Esophagus muscularis mucosa (tissue), 4 donors: ENCODE results near the gene DUOXA1. TPM values are rescaled to one million over a fixed set of nuclear protein-coding genes. Genes with fewer than 3 reads are reported as not detected.

Experiments used
- DNase-seq: peaks from one replicate; pipeline ENCODE4 v3.0.0-alpha.2; 2017; ENCODE audit errors: extremely low spot score
- H3K27ac ChIP-seq, 4 donors: fragments of 200-600 bp; sonication (generic); replicated peaks in 1 of 4; 1 replicate in 3 of 4; 2 replicates in 1 of 4; pipeline ENCODE4 v1.5.1; 2016 to 2019; ENCODE audit warnings: mild to moderate bottlenecking in 1 of 4
- H3K27me3 ChIP-seq, 4 donors: fragments of 200-600 bp; sonication (generic); one replicate each; pipeline versions ENCODE4 v1.5.1 to v1.6.0; 2016 to 2019
- H3K36me3 ChIP-seq, 4 donors: fragments of 200-600 bp; sonication (generic); one replicate each; pipeline ENCODE4 v1.5.1; 2016 to 2019
- H3K4me1 ChIP-seq, 4 donors: fragments of 200-600 bp; sonication (generic); one replicate each; pipeline ENCODE4 v1.5.1; 2016 to 2019
- H3K4me3 ChIP-seq, 4 donors: fragments of 200-600 bp; sonication (generic); 1 replicate in 2 of 4; 2 replicates in 2 of 4; pipeline ENCODE4 v1.5.1; 2016 to 2019; ENCODE audit warnings: mild to moderate bottlenecking in 4 of 4, moderate library complexity in 1 of 4
- H3K9me3 ChIP-seq, 4 donors: fragments of 200-600 bp; sonication (generic); 1 replicate in 3 of 4; 2 replicates in 1 of 4; pipeline ENCODE4 v1.5.1; 2016 to 2019
- CTCF ChIP-seq, 3 experiments: fragments of 200-600 bp in 2 of 3; fragments of 450-650 bp in 1 of 3; sonication (generic) in 2 of 3; IDR thresholded peaks; one replicate each; pipeline ENCODE4 v1.5.1; 2017 to 2019; ENCODE audit warnings: antibody characterized with exemption in 3 of 3, mild to moderate bottlenecking in 2 of 3, moderate library complexity in 1 of 3
- EP300 ChIP-seq: sonication (generic); formaldehyde crosslinking; IDR thresholded peaks from one replicate; pipeline ENCODE4 v1.6.1; 2017; ENCODE audit warnings: antibody characterized with exemption
- POLR2A ChIP-seq: fragments of 450-650 bp; IDR thresholded peaks from one replicate; pipeline ENCODE4 v1.6.1; 2017; ENCODE audit warnings: antibody characterized with exemption, moderate library complexity, mild to moderate bottlenecking, low read depth
- POLR2AphosphoS5 ChIP-seq, 2 donors: sonication (generic); formaldehyde crosslinking; IDR thresholded peaks; one replicate each; pipeline ENCODE4 v1.6.1; 2017; ENCODE audit warnings: antibody characterized with exemption in 2 of 2
- WGBS: methylation state at CpG from one replicate; pipeline ENCODE4 v1.1.5; 2018; 5-methylcytosine and 5-hydroxymethylcytosine counted together
- intact Hi-C: fragments of 100-400 bp; cut with DNase I; formaldehyde crosslinking; loops from one replicate; pipeline ENCODE4 v1.15.1; 2023
- total RNA-seq, 4 donors: library from RNA; depleted of rRNA; stranded (reverse); fragments of >200 nt; gene quantifications; one replicate each; pipeline versions ENCODE4 v1.1.0 to v1.2.1, GENCODE V29; 2016

The DUOXA1 gene
- total RNA-seq, 4 donors from 2014 or later, result 0.13 to 0.52 TPM; not detected in 2

GRCh38 chr15:45120081-45120972, 9.4 kb downstream of the DUOXA1 start:
- intact Hi-C loops, result no loop called here
- no peak for TF ChIP-seq POLR2A
- no peak for TF ChIP-seq EP300
- no peak for TF ChIP-seq POLR2AphosphoS5 (IDR thresholded peaks at IDR 0.05)
- no peak for TF ChIP-seq CTCF (IDR thresholded peaks at IDR 0.05)
- Histone ChIP-seq H3K9me3 (no peaks in the 10 kb centered on the region), H3K27me3 (peaks cover 7 to 91% (median 31%) of the 10 kb centered on the region in 4 donors), H3K4me1 (peaks cover 14 to 23% (median 20%) of the 10 kb centered on the region in 4 donors), H3K4me3 (no peak overlapping the region), H3K36me3 (no peaks in the 10 kb centered on the region), H3K27ac (no peak overlapping the region)
- DNase-seq, result no peak
- 93% methylated on average over 7 of the region's 10 CpGs for WGBS

GRCh38 chr15:45118996-45119395, 10.7 kb downstream of the DUOXA1 start:
- 88% methylated on average over 3 of the region's 5 CpGs for WGBS
- intact Hi-C loops, result no loop called here
- no peaks in the 10 kb centered on the region for H3K36me3 ChIP-seq
- DNase-seq, result no peak
- no peak overlapping the region for H3K4me3 ChIP-seq
- H3K27me3 ChIP-seq, result peaks cover 7 to 94% (median 35%) of the 10 kb centered on the region in 4 donors
- peaks cover 19 to 32% (median 27%) of the 10 kb centered on the region in 4 donors for H3K4me1 ChIP-seq
- no peaks in the 10 kb centered on the region for H3K9me3 ChIP-seq
- TF ChIP-seq EP300 (no peak), POLR2AphosphoS5 (IDR thresholded peaks at IDR 0.05) (no peak), CTCF (IDR thresholded peaks at IDR 0.05) (no peak), POLR2A (no peak)
- no peak overlapping the region for H3K27ac ChIP-seq

DNA sequence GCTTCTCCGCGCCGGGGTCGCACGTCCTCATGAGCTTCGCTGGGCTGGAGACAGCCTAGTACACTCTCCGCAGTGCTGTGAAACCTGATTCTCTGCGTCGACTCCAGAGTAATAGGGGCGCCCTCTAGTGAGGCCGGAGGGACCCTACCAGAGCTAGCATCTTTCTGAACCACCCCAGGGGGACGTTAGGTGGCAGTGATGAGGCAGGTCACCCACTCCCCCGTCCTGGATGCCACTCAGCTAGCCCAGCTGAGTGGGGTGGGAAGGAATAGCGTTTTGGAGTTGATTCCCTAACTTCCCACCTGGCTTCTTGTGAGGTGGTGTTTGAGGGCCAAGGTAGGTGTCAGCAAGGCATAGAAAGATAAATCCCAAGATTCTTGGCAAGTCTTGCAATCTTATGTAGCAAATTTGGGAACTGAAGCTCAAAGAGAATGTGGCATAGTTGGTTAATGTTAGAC, 11.5 kb downstream of the DUOXA1 start:
- Histone ChIP-seq H3K27ac (no peak overlapping the region), H3K9me3 (no peaks in the 10 kb centered on the region), H3K36me3 (no peaks in the 10 kb centered on the region), H3K27me3 (peaks cover 7 to 99% (median 43%) of the 10 kb centered on the region in 4 donors), H3K4me3 (peak overlapping the region; percentile 30 to 44 (median 39)), H3K4me1 (peaks cover 20 to 40% (median 30%) of the 10 kb centered on the region in 4 donors)
- peak; percentile 93 for DNase-seq
- intact Hi-C loops, result no loop called here
- TF ChIP-seq CTCF (IDR thresholded peaks at IDR 0.05), result peak; percentile 74 to 93 (median 75)
- TF ChIP-seq POLR2AphosphoS5 (IDR thresholded peaks at IDR 0.05), result peak in 1 of 2 donors; percentile 44
- no peak for TF ChIP-seq POLR2A
- WGBS, result 3% methylated on average over 11 of the region's 14 CpGs

DNA sequence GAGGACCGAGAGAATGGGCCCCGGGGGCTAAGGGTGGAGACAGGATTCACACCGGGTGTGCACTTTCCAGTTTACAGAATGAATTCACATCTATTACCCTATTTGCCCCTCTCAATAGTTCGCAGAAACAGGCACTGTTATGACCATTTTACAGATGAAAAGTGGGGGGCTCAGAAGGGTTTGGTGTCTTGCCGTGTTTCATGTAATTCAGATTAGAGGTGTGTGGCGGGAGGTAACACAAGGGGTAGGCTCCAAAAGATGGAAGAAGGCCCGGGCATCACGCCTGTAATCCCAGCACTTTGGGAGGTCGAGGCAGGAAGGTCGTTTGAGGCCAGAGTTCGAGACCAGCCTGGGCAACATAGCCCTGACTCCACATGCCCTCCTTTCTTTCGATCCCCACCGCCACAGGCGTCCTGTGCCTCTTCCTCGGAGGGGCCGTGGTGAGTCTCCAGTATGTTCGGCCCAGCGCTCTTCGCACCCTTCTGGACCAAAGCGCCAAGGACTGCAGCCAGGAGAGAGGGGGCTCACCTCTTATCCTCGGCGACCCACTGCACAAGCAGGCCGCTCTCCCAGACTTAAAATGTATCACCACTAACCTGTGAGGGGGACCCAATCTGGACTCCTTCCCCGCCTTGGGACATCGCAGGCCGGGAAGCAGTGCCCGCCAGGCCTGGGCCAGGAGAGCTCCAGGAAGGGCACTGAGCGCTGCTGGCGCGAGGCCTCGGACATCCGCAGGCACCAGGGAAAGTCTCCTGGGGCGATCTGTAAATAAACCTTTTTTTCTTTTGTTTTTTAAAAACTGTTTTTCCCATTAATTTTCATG, 12.2 kb downstream of the DUOXA1 start:
- H3K4me1 ChIP-seq, result peaks cover 26 to 46% (median 36%) of the 10 kb centered on the region in 4 donors
- no peak for DNase-seq
- peak overlapping the region; percentile 30 to 44 (median 39) for H3K4me3 ChIP-seq
- H3K36me3 ChIP-seq, result no peaks in the 10 kb centered on the region
- no peaks in the 10 kb centered on the region for H3K9me3 ChIP-seq
- intact Hi-C loops, result no loop called here
- WGBS, result 35% methylated on average over 27 of the region's 33 CpGs
- H3K27ac ChIP-seq, result no peak overlapping the region
- H3K27me3 ChIP-seq, result peaks cover 7 to 100% (median 50%) of the 10 kb centered on the region in 4 donors
- TF ChIP-seq POLR2A (no peak), CTCF (IDR thresholded peaks at IDR 0.05) (no peak), POLR2AphosphoS5 (IDR thresholded peaks at IDR 0.05) (no peak), EP300 (no peak)
